ENCODE results near the gene UCN2.

Gene UCN2

DNA sequence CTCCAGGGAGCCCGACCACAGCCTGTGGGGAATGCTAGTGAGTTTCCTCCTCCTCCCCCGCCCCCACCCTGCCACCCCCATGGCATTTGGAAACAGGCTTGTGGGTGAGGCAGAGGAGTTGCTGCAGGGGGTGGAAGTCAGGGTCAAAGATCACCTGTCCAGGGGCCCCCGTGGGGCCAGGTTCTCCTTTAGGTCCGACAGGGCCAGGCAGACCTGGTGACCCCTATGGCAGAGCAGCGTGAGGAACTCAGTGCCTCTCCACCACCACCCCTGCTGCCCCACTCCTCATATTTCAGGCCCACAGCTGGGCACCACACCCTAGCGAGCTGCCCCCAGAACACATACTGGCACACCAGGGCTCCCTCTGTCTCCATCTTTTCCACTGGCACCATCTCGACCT lies 8.9 kb upstream of the UCN2 start:
- no peak for DNase-seq (ENCODE audit: low read depth, low spot score)
- H3K4me3 ChIP-seq (ENCODE audit: low read depth, low read length): no peak overlapping the region
- ChIA-PET CTCF (interaction anchor here (0.9 to 1.4 kb wide), 4 partner anchors 12 to 19 kb away, joined by 3 to 8 read pairs (median 4); no protein-coding TSS in a partner anchor), POLR2A (no interaction called here)
- TF ChIP-seq, protein P1, sequence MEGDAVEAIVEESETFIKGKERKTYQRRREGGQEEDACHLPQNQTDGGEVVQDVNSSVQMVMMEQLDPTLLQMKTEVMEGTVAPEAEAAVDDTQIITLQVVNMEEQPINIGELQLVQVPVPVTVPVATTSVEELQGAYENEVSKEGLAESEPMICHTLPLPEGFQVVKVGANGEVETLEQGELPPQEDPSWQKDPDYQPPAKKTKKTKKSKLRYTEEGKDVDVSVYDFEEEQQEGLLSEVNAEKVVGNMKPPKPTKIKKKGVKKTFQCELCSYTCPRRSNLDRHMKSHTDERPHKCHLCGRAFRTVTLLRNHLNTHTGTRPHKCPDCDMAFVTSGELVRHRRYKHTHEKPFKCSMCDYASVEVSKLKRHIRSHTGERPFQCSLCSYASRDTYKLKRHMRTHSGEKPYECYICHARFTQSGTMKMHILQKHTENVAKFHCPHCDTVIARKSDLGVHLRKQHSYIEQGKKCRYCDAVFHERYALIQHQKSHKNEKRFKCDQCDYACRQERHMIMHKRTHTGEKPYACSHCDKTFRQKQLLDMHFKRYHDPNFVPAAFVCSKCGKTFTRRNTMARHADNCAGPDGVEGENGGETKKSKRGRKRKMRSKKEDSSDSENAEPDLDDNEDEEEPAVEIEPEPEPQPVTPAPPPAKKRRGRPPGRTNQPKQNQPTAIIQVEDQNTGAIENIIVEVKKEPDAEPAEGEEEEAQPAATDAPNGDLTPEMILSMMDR (IDR thresholded peaks at IDR 0.05; ENCODE audit: insufficient read depth, low read length, missing control alignments): no peak

DNA sequence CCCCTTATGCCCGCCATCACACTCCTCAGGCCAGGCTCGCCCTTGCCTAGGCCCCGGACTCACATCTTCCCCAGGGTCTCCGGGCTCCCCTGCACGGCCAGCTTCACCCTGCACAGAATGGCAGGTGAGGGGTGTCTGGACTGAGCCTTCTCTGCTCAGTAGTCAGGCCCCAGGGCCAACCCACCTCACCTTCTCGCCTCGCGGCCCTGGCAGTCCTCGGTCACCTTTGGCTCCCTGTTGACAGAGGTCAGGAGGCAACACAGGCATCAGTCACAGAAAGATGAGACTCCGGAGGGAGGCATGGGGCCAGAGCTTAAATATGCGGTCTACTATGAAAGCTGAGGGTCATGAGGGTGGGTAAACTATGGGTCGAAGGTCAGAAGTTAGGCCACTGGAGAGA lies 8.4 kb upstream of the UCN2 start:
- TF ChIP-seq, protein P1 (IDR thresholded peaks at IDR 0.05; ENCODE audit: insufficient read depth, low read length, missing control alignments): no peak
- no peak overlapping the region for H3K4me3 ChIP-seq (ENCODE audit: low read depth, low read length)
- ChIA-PET POLR2A (no interaction called here), CTCF (interaction anchor here (0.9 to 1.4 kb wide), 4 partner anchors 11 to 30 kb away, joined by 3 to 4 read pairs (median 4); no protein-coding TSS in a partner anchor)
- DNase-seq (ENCODE audit: low read depth, low spot score): no peak

DNA sequence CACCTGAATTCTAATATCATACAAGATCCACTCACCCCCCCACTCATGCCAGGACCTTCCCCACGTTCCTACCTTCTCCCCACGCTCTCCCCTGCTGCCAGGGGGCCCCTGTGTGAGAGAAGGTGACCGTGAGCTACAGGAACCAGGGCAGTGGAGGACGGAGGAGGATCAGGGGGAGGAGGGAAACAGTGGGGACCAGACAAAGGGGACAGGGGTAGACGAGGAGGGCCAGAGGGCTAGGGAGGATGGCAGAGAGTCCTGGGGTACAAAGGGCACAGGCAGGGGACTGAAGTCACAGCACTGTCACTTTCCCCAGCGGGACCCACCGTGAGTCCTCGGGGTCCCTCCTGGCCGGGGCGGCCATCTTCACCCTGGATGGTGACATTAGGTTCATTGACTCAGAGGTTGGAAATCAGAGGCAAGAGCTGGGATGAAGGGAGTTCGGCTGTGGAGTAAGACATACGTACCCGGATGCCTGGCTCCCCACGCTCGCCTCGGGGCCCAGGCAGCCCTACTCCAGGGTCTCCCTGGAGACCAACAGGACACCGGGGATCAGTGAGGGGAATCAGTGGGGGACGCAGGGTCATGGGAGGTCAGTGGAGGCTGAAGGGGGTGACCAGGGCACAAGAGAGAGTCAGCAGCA lies 6.3 kb upstream of the UCN2 start:
- CTCF ChIA-PET: interaction anchor here (1.0 to 4.7 kb wide), 2 partner anchors 11 to 12 kb away, joined by 3 to 23 read pairs; no protein-coding TSS in a partner anchor
- no peak for DNase-seq (ENCODE audit: low read depth, low spot score)
- TF ChIP-seq, protein P1 (IDR thresholded peaks at IDR 0.05; ENCODE audit: insufficient read depth, low read length, missing control alignments): no peak
- no peak overlapping the region for H3K4me3 ChIP-seq (ENCODE audit: low read depth, low read length)
- POLR2A ChIA-PET: interaction anchor here (1.0 to 1.4 kb wide), 2 partner anchors 8 to 13 kb away, joined by 3 read pairs; partner anchors contain the start of gene PFKFB4

DNA sequence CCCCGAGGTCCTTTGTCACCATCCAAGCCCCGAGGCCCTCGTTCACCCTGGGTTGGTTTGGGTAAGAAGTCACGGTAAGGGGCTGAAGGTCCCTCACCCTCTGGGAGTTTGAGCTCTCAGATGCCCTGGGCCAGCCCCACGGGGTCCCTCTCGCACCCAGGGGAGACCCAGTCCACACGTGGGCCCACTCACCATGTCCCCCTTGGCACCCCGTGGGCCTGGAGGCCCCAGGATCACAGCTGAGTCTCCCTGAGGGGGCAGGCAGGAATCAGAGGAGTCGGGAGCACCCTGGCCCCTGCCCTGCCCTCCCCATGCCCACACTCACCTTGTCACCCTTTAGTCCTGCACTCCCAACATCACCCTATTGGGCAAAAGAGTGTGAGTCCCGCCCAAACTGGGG lies 5.8 kb upstream of the UCN2 start:
- ChIA-PET POLR2A (interaction anchor here (0.7 to 1.0 kb wide), 2 partner anchors 9 to 20 kb away, joined by 3 to 4 read pairs; no protein-coding TSS in a partner anchor), CTCF (interaction anchor here (1.0 to 4.7 kb wide), 3 partner anchors 9 to 12 kb away, joined by 3 to 23 read pairs (median 4); no protein-coding TSS in a partner anchor)
- TF ChIP-seq, protein P1 (IDR thresholded peaks at IDR 0.05; ENCODE audit: insufficient read depth, low read length, missing control alignments): no peak
- no peak overlapping the region for H3K4me3 ChIP-seq (ENCODE audit: low read depth, low read length)
- no peak for DNase-seq (ENCODE audit: low read depth, low spot score)

DNA sequence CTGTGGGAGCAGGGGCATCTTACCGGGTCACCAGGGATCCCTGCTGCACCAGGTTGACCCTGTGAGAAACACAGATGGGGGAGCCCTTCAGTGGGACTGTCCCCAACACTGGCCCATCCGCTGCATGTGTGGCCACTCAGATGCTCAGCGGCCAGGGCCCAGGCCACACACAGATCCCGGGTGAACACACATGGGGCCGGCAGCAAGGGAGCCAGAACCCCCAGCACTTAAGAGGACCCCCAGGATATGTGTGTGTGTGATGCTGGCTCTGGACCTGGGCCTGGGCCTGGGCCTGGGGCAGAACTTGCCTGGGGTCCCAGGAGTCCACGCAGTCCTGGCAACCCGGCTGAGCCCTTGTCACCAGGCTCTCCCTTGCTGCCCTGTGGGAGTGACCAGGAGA lies 4.9 kb upstream of the UCN2 start:
- H3K4me3 ChIP-seq (ENCODE audit: low read depth, low read length): no peak overlapping the region
- ChIA-PET CTCF (interaction anchor here (1.0 to 4.7 kb wide), 2 partner anchors 8 to 10 kb away, joined by 4 to 23 read pairs; no protein-coding TSS in a partner anchor), POLR2A (interaction anchor here (0.7 kb wide), 1 partner anchor 67 kb away, joined by 3 read pairs; the partner anchor contains the start of gene SLC26A6)
- TF ChIP-seq, protein P1 (IDR thresholded peaks at IDR 0.05; ENCODE audit: insufficient read depth, low read length, missing control alignments): no peak
- DNase-seq (ENCODE audit: low read depth, low spot score): no peak

DNA sequence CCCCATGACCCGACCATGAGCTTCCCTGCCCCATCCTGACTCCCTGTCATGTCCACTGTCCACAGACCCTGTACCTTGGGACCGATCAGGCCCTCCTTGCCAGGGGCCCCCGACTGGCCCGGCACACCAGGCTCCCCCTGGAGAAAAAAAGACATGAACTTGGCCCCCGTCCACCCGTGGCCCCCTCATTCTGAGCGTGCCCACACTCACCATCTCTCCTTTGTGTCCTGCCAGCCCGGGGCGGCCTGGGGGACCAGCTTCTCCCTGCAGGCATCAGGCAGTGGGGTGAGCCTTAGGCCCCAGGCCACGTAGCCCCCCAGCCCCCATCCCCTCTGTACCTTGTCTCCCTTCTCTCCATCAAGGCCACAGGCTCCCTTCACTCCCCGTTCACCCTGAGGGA lies 3.9 kb upstream of the UCN2 start:
- CTCF ChIA-PET: interaction anchor here (4.7 kb wide), 1 partner anchor 9 kb away, joined by 23 read pairs; no protein-coding TSS in a partner anchor
- no peak for DNase-seq (ENCODE audit: low read depth, low spot score)
- TF ChIP-seq, protein P1 (IDR thresholded peaks at IDR 0.05; ENCODE audit: insufficient read depth, low read length, missing control alignments): no peak
- POLR2A ChIA-PET: interaction anchor here (0.7 to 0.9 kb wide), 2 partner anchors 10 to 60 kb away, joined by 3 to 5 read pairs; no protein-coding TSS in a partner anchor
- H3K4me3 ChIP-seq (ENCODE audit: low read depth, low read length): no peak overlapping the region
